ENCODE results near the gene TMEM212.

DNA sequence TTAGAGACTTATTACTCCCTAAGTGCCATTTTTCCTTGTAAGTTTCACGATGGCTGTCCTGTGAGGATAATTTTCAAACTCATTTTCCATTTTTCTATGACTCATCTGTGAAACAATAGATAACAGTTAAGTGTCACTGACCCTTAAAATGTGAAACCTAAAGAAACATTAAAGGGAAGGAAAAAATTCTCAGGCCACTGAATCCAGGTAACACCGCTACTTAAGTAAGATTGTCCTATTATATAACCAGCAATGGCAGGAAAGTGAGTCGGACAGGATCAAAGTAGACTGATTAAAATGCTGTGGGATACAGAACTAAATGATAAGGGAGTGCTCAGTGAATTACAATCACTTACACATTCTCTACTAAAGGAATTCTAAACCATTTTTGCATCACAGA lies 45.3 kb upstream of the TMEM212 start:
- TF ChIP-seq TARDBP (IDR thresholded peaks at IDR 0.05) (no peak), ELF4 (IDR thresholded peaks at IDR 0.05) (no peak), BHLHE40 (IDR thresholded peaks at IDR 0.05; ENCODE audit: borderline replicate concordance) (no peak)
